SH-SY5Y (cell line): ENCODE measurements around the gene AOC1.

Source experiments
- GATA2 ChIP-seq: IDR thresholded peaks from 2 replicates; pipeline ENCODE4 v1.6.1; 2011; ENCODE audit warnings: mild to moderate bottlenecking, low read depth, low read length
- GATA3 ChIP-seq: IDR thresholded peaks from 2 replicates; pipeline ENCODE4 v1.6.1; 2011; ENCODE audit warnings: low read depth, mild to moderate bottlenecking, low read length, moderate library complexity

Gene AOC1

GRCh38 chr7:150826061-150826849, 26.1 kb upstream of the AOC1 start:
- TF ChIP-seq GATA2 = no peak
- TF ChIP-seq GATA3 = no peak

DNA sequence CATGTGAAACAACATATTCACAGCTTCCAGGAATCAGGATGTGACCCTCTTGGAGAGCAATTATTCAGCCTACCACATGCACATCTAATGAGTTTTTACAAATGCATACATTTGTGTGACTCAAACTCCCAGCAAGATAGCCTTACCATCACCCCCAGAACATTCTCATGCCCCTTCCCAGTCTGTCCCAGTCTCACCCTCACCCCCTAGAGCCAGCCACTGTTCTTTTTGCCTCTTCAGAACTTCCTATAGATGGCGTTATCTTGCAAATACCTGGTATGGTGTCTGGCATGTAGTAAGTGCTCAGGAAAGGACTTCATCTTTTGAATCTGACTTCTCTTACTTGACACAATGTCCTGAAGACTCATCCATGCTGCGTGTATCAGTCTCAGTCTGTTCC, 23.9 kb upstream of the AOC1 start:
- TF ChIP-seq GATA2 (no peak), GATA3 (no peak)

DNA sequence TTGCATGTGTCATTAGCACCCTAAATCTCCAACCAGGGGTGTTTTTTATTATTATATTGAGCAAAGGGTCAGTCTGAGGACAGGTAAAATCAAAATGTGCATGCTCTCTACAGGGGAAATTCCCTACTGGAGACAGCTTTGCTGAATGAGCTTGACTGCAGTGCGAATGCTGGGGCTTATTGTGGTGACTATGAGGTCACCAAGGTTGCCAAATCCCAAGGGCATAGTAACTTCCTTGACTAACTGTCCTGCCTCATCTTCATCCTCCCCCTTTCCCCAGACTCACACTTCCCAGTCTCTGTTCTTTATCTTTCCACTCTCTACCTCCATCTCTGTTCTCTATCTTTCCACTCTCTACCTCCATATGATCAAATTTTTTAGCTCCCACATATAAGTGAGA, 22.9 kb upstream of the AOC1 start:
- TF ChIP-seq GATA3 = no peak
- TF ChIP-seq GATA2 = no peak

DNA sequence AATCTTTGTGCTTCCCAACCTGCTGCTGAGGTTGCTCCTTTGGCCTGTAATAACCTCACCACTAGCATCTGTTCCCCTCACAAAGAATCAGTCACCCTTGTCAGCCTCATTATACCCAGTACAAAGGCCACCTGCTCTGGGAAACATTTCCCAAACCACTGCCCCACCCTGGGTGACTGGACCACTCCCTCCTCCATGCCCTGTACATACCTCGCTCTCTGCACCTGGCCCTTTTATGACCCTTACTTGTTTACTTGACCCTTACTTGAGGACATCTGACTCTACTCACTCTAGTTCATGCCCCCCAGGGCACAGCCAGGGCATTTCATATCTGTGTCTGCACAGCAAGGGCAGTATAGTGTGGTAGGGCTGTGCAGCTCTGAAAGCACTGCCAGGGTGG, 21.4 kb upstream of the AOC1 start:
- TF ChIP-seq GATA2 = no peak
- no peak for TF ChIP-seq GATA3

DNA sequence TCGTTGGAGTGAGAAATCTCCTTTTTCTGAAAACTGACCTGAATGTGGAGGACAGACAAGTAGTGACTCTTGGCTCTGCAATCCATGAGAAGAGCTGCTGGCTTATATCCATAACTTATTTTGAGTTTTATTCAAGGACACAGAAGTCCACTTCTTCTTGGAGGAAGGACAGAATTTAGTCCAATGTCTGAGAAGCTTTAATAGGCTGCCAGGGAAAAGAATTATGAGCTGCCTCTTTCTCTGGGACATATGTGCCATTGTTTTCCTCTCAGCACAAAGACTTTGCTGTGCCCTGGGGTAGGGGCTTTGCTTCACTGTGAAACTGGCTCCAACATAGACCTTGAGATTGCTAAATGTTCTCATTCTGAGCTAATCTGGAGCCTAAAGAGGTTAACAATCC, 20.5 kb upstream of the AOC1 start:
- TF ChIP-seq GATA2 = no peak
- TF ChIP-seq GATA3 = no peak

- no peak for TF ChIP-seq GATA3
- TF ChIP-seq GATA2 = no peak
These were observed 17.3 kb upstream of the AOC1 start for GRCh38 chr7:150835019-150835418.

DNA sequence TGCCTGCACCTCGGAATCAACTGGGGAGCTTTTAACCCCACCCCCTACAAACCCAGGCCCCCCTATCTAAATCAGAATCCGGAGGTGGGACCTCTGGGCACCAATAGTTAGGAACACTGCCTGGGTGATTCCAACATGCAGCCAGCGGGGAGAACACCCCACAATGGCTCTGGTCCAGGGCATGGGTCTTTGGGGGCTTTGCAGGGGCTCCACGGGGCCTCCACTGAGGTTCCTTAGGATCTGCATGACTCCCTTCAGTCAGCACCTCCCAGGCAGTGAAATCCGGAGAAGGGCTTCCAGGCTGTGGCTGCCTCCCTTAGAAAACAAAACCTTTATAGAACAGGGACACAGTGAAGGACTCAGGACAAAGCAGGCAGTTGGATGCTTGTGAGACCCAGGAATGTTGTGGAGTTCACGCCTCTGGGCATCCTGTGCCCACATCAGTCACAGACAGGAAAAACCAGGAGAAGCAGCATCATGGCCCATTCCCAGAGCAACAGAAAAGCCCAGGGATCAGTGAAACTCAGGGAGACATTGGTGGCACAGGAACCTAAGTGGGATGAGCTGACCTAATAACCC, 16.5 kb upstream of the AOC1 start:
- TF ChIP-seq GATA2 = no peak
- no peak for TF ChIP-seq GATA3

DNA sequence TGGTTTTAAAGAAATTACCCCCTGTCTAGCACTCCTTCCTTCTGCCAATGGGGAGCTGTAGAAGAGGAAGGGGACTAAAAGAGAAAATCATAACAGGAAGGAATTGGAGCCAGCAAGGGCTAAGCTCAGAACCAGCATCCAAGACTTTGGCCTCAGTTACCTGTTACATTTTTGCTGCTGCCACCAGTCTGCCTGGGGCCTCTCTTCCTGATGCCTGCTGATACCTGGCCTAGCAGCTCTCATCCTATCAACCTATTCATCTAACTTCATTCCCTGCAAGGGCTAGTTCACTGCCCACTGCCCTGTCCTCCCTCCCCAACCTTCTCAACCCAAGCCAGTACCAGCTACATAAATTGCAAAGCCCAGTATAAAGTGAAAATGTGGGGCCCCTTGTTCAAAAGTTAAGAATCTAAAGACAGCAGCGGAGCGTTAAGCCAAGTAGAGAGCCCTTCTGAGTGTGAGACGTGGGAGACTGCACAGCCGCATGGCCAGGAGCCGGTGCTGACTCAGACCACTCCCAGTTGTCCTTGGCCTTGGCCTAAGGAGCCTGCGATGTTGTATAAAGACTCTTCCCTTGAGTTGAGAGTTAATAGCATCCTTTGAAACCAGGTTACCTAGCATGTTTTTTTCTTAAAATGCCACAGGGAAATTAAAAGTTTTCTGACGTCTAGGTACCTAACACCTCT, 13.2 kb upstream of the AOC1 start:
- TF ChIP-seq GATA3 = no peak
- no peak for TF ChIP-seq GATA2

DNA sequence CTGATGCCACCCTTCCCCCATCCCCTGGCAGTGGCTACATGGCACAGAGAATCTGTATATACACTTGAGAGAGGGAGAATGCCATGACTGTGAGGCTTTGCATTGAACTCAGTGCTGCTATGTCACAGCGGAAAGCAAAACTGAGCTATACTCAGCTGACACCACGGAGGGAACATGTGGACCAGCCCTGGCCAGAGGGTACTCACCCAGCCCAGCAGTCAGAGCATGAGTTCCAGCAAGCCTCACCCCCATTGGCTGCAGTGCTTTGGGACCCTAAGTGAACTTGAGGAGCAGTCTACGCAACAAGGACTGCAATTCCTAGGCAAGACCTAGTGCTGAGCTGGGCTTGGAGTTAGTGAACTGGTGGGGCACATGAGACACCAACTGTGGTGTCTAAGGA, 10.3 kb upstream of the AOC1 start:
- no peak for TF ChIP-seq GATA3
- TF ChIP-seq GATA2 = no peak

DNA sequence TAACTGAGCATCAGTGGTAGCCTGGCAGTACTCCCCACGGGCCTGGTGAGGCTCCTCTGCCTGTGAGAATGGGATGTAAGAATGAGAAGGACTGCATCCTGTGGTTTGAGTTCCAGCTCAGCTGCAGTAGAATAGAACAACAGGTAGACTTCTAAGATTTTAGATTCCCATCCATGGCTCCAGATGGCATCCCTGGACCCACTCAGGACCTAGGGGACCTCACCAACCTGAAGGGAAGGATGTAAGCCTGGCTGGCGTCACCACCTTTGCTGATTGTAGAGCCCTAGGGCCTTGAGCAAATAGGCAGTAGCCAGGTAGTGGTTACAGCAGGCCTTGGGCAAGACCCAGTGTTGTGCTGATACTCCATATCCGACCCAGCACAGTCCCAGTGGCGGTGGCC, 9.6 kb upstream of the AOC1 start:
- TF ChIP-seq GATA2 (no peak), GATA3 (no peak)

DNA sequence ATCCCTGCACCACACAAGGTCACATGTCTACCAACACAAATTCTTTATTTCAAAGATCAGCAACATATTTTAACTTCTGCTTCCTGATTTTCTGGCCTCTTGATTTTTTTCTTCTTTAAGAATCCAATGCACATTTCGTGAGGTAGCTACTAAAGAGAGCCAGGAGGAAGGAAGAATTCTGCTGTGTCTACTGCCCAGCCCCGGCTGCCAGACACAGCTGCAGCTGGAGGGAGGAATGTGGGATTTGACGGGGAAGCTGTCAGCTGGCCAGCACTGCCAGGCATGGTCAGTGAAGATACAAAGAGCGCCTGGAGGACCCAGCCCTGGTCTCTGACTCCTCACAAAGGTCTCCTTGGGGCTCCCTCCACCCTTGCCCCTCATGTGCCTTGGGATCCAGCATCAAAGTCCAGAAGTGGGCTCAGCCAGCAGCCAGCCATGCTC, 6.9 kb upstream of the AOC1 start:
- TF ChIP-seq GATA2 (no peak), GATA3 (no peak)

DNA sequence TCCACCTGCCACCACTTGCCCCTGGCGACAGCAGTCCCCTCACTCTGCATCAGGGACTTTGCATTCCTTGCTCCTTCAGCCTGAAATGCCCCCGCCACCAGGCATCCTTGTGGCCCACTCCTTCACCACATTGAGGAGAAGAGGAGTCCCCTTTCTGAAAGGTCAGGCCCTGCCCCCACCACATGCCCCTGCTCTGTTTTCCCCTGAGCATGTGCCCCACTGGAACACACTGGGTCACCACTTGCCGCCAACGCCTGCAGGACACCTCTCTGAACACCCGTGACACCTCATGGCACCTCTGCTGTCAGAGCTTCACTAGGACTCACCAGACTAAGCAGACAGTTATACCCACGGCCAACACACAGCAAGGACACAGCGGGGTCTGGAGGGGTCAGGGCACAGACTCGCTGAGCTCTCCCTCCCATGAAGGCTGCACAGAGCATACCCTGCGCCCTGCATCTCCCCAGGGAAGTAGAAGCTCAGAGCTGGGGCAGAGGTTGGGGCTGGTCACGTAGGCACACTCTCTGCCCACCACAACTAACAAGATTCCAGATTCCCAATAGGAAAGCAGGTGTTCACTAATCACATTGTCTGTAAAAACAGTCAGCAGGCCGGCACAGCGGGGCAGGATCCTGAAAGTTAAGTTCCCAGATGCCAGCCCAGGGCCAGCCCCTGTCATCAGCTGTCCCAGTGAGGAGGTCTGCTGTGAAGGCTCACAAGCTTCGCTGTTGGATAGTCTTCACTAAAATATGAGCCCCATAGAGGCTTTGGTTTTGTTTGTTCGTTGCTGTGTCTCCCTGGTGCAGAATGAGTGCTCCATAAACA, 5.8 kb upstream of the AOC1 start:
- TF ChIP-seq GATA2 (no peak), GATA3 (no peak)

DNA sequence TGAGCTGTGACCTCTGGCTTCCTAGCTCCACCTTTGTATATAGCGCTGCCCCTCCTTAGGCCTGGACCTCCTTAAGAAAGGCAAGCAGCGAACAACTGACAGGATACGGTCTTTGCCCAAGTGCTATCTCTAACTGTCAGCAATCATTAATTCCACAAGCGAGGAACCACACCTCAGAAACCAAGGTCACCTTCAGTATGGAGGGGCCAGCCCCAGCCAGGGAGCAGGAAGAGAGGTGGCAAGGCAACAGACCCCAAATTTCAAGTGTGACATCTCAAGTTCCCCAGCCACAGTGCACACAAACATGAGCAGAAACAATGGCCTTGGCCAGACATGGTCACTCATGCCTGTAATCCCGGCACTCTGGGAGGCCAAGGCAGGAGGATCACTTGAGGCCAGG, 4.8 kb upstream of the AOC1 start:
- TF ChIP-seq GATA3 (no peak), GATA2 (no peak)

- TF ChIP-seq GATA2 (no peak), GATA3 (no peak)
These were observed 4.2 kb upstream of the AOC1 start for GRCh38 chr7:150848111-150848510.

DNA sequence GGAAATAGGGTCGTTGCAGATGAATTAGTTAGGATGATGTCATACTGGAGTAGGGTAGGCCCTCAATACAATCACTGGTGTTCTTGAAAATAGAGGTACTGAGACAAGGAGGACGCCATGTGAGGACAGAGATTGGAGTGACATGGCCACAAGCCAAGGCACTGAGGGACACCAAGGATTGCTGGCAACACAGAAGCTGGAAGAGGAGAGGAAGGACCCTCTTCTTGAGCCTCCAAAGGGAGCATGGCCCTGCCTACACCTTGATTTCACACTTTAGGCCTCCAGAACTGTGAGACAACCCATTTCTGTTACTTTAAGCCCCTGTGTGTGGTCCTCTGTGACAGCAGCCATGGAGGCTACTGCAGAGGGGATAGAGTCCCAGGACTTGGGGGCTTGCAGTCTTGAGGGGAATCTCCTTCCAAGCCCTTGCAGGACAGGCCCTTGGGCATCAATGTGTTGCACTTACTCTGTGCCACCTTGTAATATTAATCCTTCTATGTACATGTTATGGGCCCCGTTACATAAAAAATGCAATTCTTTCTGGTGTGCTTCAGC, 3.7 kb upstream of the AOC1 start:
- TF ChIP-seq GATA3 = no peak
- no peak for TF ChIP-seq GATA2
